Endodermal cell (in vitro differentiated cells): Measurements from ENCODE around the gene CAPZB. TPM values are rescaled to one million over a fixed set of nuclear protein-coding genes. Genes with fewer than 3 reads are reported as not detected.

Experiments used
- DNase-seq: peaks from one replicate; pipeline ENCODE4 v3.0.0-alpha.2; 2017
- H3K27ac ChIP-seq: 2 replicates; pipeline ENCODE4 v1.5.1; 2013; ENCODE audit warnings: mild to moderate bottlenecking, low read depth, low read length, moderate library complexity
- H3K27me3 ChIP-seq: 2 replicates; pipeline ENCODE4 v1.6.1; 2013; ENCODE audit warnings: mild to moderate bottlenecking, low read length, moderate library complexity; ENCODE audit not compliant: insufficient read depth, control insufficient read depth, poor library complexity, severe bottlenecking
- H3K36me3 ChIP-seq: 2 replicates; pipeline ENCODE4 v1.7.0; 2013; ENCODE audit warnings: mild to moderate bottlenecking, low read length, moderate library complexity; ENCODE audit not compliant: control insufficient read depth, insufficient read depth
- H3K4me1 ChIP-seq: one replicate; pipeline ENCODE4 v1.7.0; 2013; ENCODE audit warnings: low read length; ENCODE audit not compliant: control insufficient read depth, insufficient read depth
- H3K4me3 ChIP-seq: 2 replicates; pipeline ENCODE4 v1.5.1; 2013; ENCODE audit warnings: mild to moderate bottlenecking, low read length, moderate library complexity
- H3K9ac ChIP-seq: 2 replicates; pipeline ENCODE4 v1.6.1; 2013; ENCODE audit warnings: mild to moderate bottlenecking, low read length, moderate library complexity; ENCODE audit not compliant: poor library complexity, severe bottlenecking; ENCODE audit errors: extremely low read depth
- H3K9me3 ChIP-seq: 2 replicates; pipeline ENCODE4 v1.6.1; 2013; ENCODE audit warnings: mild to moderate bottlenecking, low read length, moderate library complexity; ENCODE audit not compliant: control insufficient read depth
- H3K27ac Mint-ChIP-seq: 2 replicates; pipeline ENCODE4 v1.8.0; 2020; ENCODE audit warnings: mixed read lengths
- H3K27me3 Mint-ChIP-seq: 2 replicates; pipeline ENCODE4 v1.8.0; 2021; ENCODE audit warnings: mild to moderate bottlenecking, mixed read lengths; ENCODE audit not compliant: insufficient read depth
- H3K36me3 Mint-ChIP-seq: 2 replicates; pipeline ENCODE4 v1.8.0; 2020; ENCODE audit warnings: low read depth, mixed read lengths
- H3K4me1 Mint-ChIP-seq: 2 replicates; pipeline ENCODE4 v1.8.0; 2020; ENCODE audit warnings: mixed read lengths
- H3K4me3 Mint-ChIP-seq: 2 replicates; pipeline ENCODE4 v1.8.0; 2020; ENCODE audit warnings: mild to moderate bottlenecking, moderate library complexity, mixed read lengths
- H3K9me3 Mint-ChIP-seq: 2 replicates; pipeline ENCODE4 v1.8.0; 2020; ENCODE audit warnings: mild to moderate bottlenecking, mixed read lengths
- WGBS, 2 experiments: methylation state at CpG; one replicate each; pipeline versions ENCODE4 v1.1.5 to v1.1.7; 2013; ENCODE audit warnings: missing lambda C conversion rate in 2 of 2, mixed read lengths in 1 of 2; ENCODE audit not compliant: insufficient coverage in 1 of 2, insufficient read length in 1 of 2; 5-methylcytosine and 5-hydroxymethylcytosine counted together
- total RNA-seq, 2 donors: library from RNA; stranded (reverse); fragmentation: NEBNext Ultra II Directional in 1 of 2; extraction: Animal tissue kit (Norgen Biotek cat#: 25700) in 1 of 2; gene quantifications; 2 replicates in 1 of 2; 3 replicates in 1 of 2; pipeline ENCODE4 v1.2.1, GENCODE V29; 2021
- TF ChIP-seq, protein P1 (sequence below): fragments of 200-600 bp; sonication (generic); conservative IDR thresholded peaks from 2 replicates; pipeline ENCODE4 v1.5.0; 2021; ENCODE audit warnings: antibody characterized with exemption, mild to moderate bottlenecking

The CAPZB gene
- total RNA-seq, 2 donors from 2014 or later, result 334 to 362 TPM

DNA sequence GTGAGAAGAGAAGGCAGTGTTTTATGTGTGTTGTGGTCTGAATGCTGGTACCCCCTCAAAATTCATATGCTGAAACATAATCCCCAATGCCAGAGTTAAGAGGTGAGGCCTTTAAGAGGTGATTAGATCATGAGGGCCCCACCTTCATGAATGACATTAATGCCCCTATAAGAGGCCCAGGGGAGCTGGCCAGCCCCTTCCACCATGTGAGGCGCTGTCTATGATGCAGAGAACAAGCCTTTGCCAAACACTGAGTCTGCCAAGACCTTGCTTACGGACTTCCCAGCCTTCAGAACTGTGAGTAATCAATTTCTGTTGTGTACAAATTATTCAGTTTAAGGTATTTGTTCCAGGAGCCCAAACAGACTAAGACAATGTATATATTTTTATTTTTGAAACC is 20.2 kb downstream of the CAPZB start:
- TF ChIP-seq, protein P1, sequence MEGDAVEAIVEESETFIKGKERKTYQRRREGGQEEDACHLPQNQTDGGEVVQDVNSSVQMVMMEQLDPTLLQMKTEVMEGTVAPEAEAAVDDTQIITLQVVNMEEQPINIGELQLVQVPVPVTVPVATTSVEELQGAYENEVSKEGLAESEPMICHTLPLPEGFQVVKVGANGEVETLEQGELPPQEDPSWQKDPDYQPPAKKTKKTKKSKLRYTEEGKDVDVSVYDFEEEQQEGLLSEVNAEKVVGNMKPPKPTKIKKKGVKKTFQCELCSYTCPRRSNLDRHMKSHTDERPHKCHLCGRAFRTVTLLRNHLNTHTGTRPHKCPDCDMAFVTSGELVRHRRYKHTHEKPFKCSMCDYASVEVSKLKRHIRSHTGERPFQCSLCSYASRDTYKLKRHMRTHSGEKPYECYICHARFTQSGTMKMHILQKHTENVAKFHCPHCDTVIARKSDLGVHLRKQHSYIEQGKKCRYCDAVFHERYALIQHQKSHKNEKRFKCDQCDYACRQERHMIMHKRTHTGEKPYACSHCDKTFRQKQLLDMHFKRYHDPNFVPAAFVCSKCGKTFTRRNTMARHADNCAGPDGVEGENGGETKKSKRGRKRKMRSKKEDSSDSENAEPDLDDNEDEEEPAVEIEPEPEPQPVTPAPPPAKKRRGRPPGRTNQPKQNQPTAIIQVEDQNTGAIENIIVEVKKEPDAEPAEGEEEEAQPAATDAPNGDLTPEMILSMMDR, result no peak
- Mint-ChIP-seq H3K36me3 (peaks cover 12% of the 10 kb centered on the region), H3K27me3 (no peaks in the 10 kb centered on the region), H3K27ac (peak overlapping the region; percentile 30), H3K4me3 (no peak overlapping the region), H3K4me1 (peaks cover 44% of the 10 kb centered on the region), H3K9me3 (no peaks in the 10 kb centered on the region)
- Histone ChIP-seq H3K27me3 (no peaks in the 10 kb centered on the region), H3K36me3 (peaks cover 48% of the 10 kb centered on the region), H3K9ac (no peak overlapping the region), H3K9me3 (no peaks in the 10 kb centered on the region), H3K4me3 (no peak overlapping the region), H3K4me1 (peaks cover 13% of the 10 kb centered on the region), H3K27ac (no peak overlapping the region)
- WGBS, 2 experiments, result 92 to 100% methylated on average over 1 to 2 of the region's 2 CpGs
- no peak for DNase-seq

DNA sequence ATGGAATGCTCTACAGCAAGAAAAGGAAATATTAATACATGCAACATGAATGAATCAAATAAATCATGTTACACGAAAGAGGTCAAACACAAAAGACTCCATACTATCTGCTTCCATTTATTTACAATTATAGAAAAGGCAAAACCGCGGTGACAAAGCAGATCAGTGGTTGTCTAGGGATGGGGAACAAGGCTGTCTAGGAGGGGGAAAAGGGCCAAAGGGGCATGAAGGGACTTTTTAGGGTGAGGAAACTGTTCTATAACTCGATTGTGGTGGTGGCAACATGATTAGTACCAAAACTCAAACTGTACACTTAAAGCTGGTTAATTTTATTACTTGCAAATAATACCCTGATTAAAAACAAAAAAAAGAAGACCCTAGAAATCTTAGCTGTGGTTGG is 20.6 kb downstream of the CAPZB start:
- Histone ChIP-seq H3K36me3 (peaks cover 48% of the 10 kb centered on the region), H3K9ac (no peak overlapping the region), H3K4me3 (no peak overlapping the region), H3K27me3 (no peaks in the 10 kb centered on the region), H3K27ac (no peak overlapping the region), H3K9me3 (no peaks in the 10 kb centered on the region), H3K4me1 (peaks cover 13% of the 10 kb centered on the region)
- DNase-seq, result no peak
- TF ChIP-seq, protein P1, result no peak
- H3K27ac Mint-ChIP-seq, result peak overlapping the region; percentile 30
- 96% methylated on average over 3 of the region's 4 CpGs; no CpG with 5 or more reads in 1 of the 2 experiments for WGBS, 2 experiments
- H3K27me3 Mint-ChIP-seq, result no peaks in the 10 kb centered on the region
- H3K36me3 Mint-ChIP-seq, result peaks cover 13% of the 10 kb centered on the region
- H3K4me1 Mint-ChIP-seq, result peaks cover 42% of the 10 kb centered on the region
- H3K4me3 Mint-ChIP-seq, result no peak overlapping the region
- no peaks in the 10 kb centered on the region for H3K9me3 Mint-ChIP-seq

- H3K4me3 Mint-ChIP-seq, result no peak overlapping the region
- TF ChIP-seq, protein P1, result no peak
- no peak overlapping the region for H3K27ac Mint-ChIP-seq
These were observed 21.9 kb downstream of the CAPZB start for GRCh38 chr1:19463504-19463803.

More at GRCh38 chr1:19463504-19463803, 21.9 kb downstream of the CAPZB start:
- DNase-seq, result no peak
- H3K27ac ChIP-seq, result no peak overlapping the region
- Mint-ChIP-seq H3K36me3 (peaks cover 13% of the 10 kb centered on the region), H3K4me1 (peaks cover 31% of the 10 kb centered on the region), H3K27me3 (no peaks in the 10 kb centered on the region), H3K9me3 (no peaks in the 10 kb centered on the region)
- H3K4me3 ChIP-seq, result no peak overlapping the region
- no peaks in the 10 kb centered on the region for H3K27me3 ChIP-seq
- H3K36me3 ChIP-seq, result peaks cover 44% of the 10 kb centered on the region
- no peaks in the 10 kb centered on the region for H3K9me3 ChIP-seq
- no peak overlapping the region for H3K9ac ChIP-seq
- H3K4me1 ChIP-seq, result peaks cover 9% of the 10 kb centered on the region
